GF-D8 (cell line): ENCODE results near the gene ADCY7.
A peak's percentile ranks its signal among the peaks of the same experiment; 100 is the strongest.

ENCODE experiments used
- DNase-seq: peaks from one replicate; lab custom pipeline; 2025; lab: John Stamatoyannopoulos, UW

ADCY7 gene

GRCh38 chr16:50282010-50282538 lies 15.7 kb downstream of the ADCY7 start:
- peak; percentile 97 for DNase-seq

- peak; percentile 61 for DNase-seq
Observed at GRCh38 chr16:50282955-50283631, 16.7 kb downstream of the ADCY7 start.

- DNase-seq, result peak; percentile 42
Observed at GRCh38 chr16:50284131-50284911, 18.0 kb downstream of the ADCY7 start.

GRCh38 chr16:50285406-50286003 lies 19.2 kb downstream of the ADCY7 start:
- no peak for DNase-seq

GRCh38 chr16:50286681-50287080 lies 20.3 kb downstream of the ADCY7 start:
- DNase-seq, result no peak

GRCh38 chr16:50288026-50288425 lies 21.7 kb downstream of the ADCY7 start:
- no peak for DNase-seq

- no peak for DNase-seq
Observed at GRCh38 chr16:50288920-50289319, 22.6 kb downstream of the ADCY7 start.

- DNase-seq, result no peak
Observed at GRCh38 chr16:50289950-50290764, 23.8 kb downstream of the ADCY7 start.

- no peak for DNase-seq
Observed at GRCh38 chr16:50290856-50291255, 24.5 kb downstream of the ADCY7 start.

GRCh38 chr16:50291719-50292565 lies 25.6 kb downstream of the ADCY7 start:
- no peak for DNase-seq

GRCh38 chr16:50292566-50292948 lies 26.2 kb downstream of the ADCY7 start:
- DNase-seq, result no peak

GRCh38 chr16:50293041-50293783 lies 26.9 kb downstream of the ADCY7 start:
- DNase-seq, result no peak

- DNase-seq, result no peak
Observed at GRCh38 chr16:50293994-50294855, 27.9 kb downstream of the ADCY7 start.

GRCh38 chr16:50294955-50295354 lies 28.6 kb downstream of the ADCY7 start:
- no peak for DNase-seq

GRCh38 chr16:50295541-50296132 lies 29.3 kb downstream of the ADCY7 start:
- no peak for DNase-seq

- DNase-seq, result no peak
Observed at GRCh38 chr16:50296807-50297206, 30.5 kb downstream of the ADCY7 start.

- no peak for DNase-seq
Observed at GRCh38 chr16:50297301-50298074, 31.1 kb downstream of the ADCY7 start.

GRCh38 chr16:50298075-50298460 lies 31.7 kb downstream of the ADCY7 start:
- DNase-seq, result no peak
